ENCODE data around the gene GPR42.

- peak in 1 of 2 experiments; percentile 63; a peak in 2 of 4 replicates for TF ChIP-seq ETV6 (conservative IDR thresholded peaks at IDR 0.05 in 1 of 2, IDR thresholded peaks at IDR 0.05 in 1 of 2; ENCODE audit: borderline replicate concordance in 1 of 2, low read depth in 1 of 2)
- no peak for TF ChIP-seq CHD4 (IDR thresholded peaks at IDR 0.05)
- TF ChIP-seq MLLT1 (IDR thresholded peaks at IDR 0.05): no peak
- TF ChIP-seq CTCF (IDR thresholded peaks at IDR 0.05 in 2 of 3, conservative IDR thresholded peaks at IDR 0.05 in 1 of 3; ENCODE audit: control insufficient read depth in 2 of 3, extremely low read depth in 1 of 3, insufficient read depth in 1 of 3, low read depth in 3 of 3, low read length in 3 of 3): no peak
- no peak for TF ChIP-seq USF2 (IDR thresholded peaks at IDR 0.05; ENCODE audit: borderline replicate concordance, low read depth, low read length)
- 0 out of 2 replicates have a peak, but pooled peaks have one; percentile 44 for TF ChIP-seq HDGF (IDR thresholded peaks at IDR 0.05)
- no peak for TF ChIP-seq TAF1 (IDR thresholded peaks at IDR 0.05; ENCODE audit: borderline replicate concordance, low read depth, low read length)
Measured at GRCh38 chr19:35341565-35342225, 29.2 kb upstream of the GPR42 start.

Data from GM12878 (cell line).